AG04450 (cell line): ENCODE data around the gene MUC6. TPM values are rescaled to one million over a fixed set of nuclear protein-coding genes. Genes with fewer than 3 reads are reported as not detected.
"Not testable (repeated sequence)": the region's sequence is repeated elsewhere in the genome, so short reads cannot be mapped to it uniquely, and the experiment has no call there.

Experiments used
- CTCF ChIA-PET: fragments of 300-600, 350-600 bp; formaldehyde crosslinking; extraction: SDS; loops from one replicate; lab custom pipeline; 2022; ENCODE audit warnings: antibody characterized with exemption, inconsistent platforms; lab: Charles Lee
- POLR2A ChIA-PET: fragments of 350-600 bp; formaldehyde crosslinking; extraction: SDS; loops from one replicate; lab custom pipeline; 2021; ENCODE audit warnings: antibody characterized with exemption, inconsistent platforms; lab: Yijun Ruan, JAX
- DNase-seq: peaks from one replicate; pipeline ENCODE4 v3.0.0-alpha.2; 2011; ENCODE audit warnings: low read depth, low spot score
- H3K27ac ChIP-seq: one replicate; pipeline ENCODE4 v1.5.1; 2012; ENCODE audit warnings: low read depth, low read length, control low read depth
- H3K27me3 ChIP-seq: one replicate; pipeline ENCODE4 v1.6.0; 2012; ENCODE audit warnings: low read length; ENCODE audit not compliant: control insufficient read depth, insufficient read depth
- H3K4me3 ChIP-seq: 2 replicates; pipeline ENCODE4 v1.5.1; 2011; ENCODE audit warnings: mild to moderate bottlenecking, low read depth, low read length, control low read depth
- H3K9me3 ChIP-seq: 2 replicates; pipeline ENCODE4 v1.5.1; 2012; ENCODE audit warnings: low read length; ENCODE audit not compliant: control insufficient read depth, insufficient read depth
- CTCF ChIP-seq: IDR thresholded peaks from 2 replicates; pipeline ENCODE4 v1.5.1; 2011; ENCODE audit warnings: low read depth, low read length, control low read depth, inconsistent platforms
- polyA plus RNA-seq: library from polyadenylated mRNA; depleted of rRNA; stranded (reverse); fragments of >200 nt; gene quantifications from 2 replicates; pipeline ENCODE4 v1.2.3, GENCODE V29; 2011

The MUC6 gene
- polyA plus RNA-seq, 1 experiment: not detected

GRCh38 chr11:977830-978720 lies 58.4 kb downstream of the MUC6 start:
- CTCF ChIA-PET: no interaction called here
- Histone ChIP-seq H3K4me3 (no peak overlapping the region), H3K9me3 (no peaks in the 10 kb centered on the region; the same call in 1 of the 2 replicates), H3K27me3 (no peaks in the 10 kb centered on the region), H3K27ac (no peak overlapping the region)
- no peak for DNase-seq
- POLR2A ChIA-PET: interaction anchor here (0.6 kb wide), 1 partner anchor 68 kb away, joined by 3 read pairs; no protein-coding TSS in a partner anchor
- TF ChIP-seq CTCF: no peak

GRCh38 chr11:976431-977160 lies 59.9 kb downstream of the MUC6 start:
- ChIA-PET POLR2A (no interaction called here), CTCF (interaction anchor here (1.2 kb wide), 1 partner anchor 128 kb away, joined by 3 read pairs; no protein-coding TSS in a partner anchor)
- H3K9me3 ChIP-seq: no peaks in the 10 kb centered on the region; the same call in 1 of the 2 replicates
- TF ChIP-seq CTCF: no peak
- no peak overlapping the region for H3K4me3 ChIP-seq
- DNase-seq: no peak
- H3K27me3 ChIP-seq: no peaks in the 10 kb centered on the region
- no peak overlapping the region for H3K27ac ChIP-seq

- DNase-seq: peak; percentile 4
- Histone ChIP-seq H3K27me3 (no peaks in the 10 kb centered on the region), H3K4me3 (no peak overlapping the region), H3K27ac (no peak overlapping the region), H3K9me3 (no peaks in the 10 kb centered on the region; the same call in 1 of the 2 replicates)
- POLR2A ChIA-PET: interaction anchor here (1.0 kb wide), 1 partner anchor 133 kb away, joined by 3 read pairs; the partner anchor contains the start of gene TSPAN4
- TF ChIP-seq CTCF: peak; percentile 46
- CTCF ChIA-PET: interaction anchor here (1.2 kb wide), 1 partner anchor 127 kb away, joined by 3 read pairs; no protein-coding TSS in a partner anchor
These were observed 60.7 kb downstream of the MUC6 start for GRCh38 chr11:975827-976226.

GRCh38 chr11:975376-975775 lies 61.1 kb downstream of the MUC6 start:
- ChIA-PET POLR2A (interaction anchor here (1.0 kb wide), 1 partner anchor 132 kb away, joined by 3 read pairs; the partner anchor contains the start of gene TSPAN4), CTCF (interaction anchor here (1.2 kb wide), 1 partner anchor 127 kb away, joined by 3 read pairs; no protein-coding TSS in a partner anchor)
- H3K27me3 ChIP-seq, H3K27ac ChIP-seq, DNase-seq, H3K9me3 ChIP-seq, H3K4me3 ChIP-seq: not testable (repeated sequence)

- no peak overlapping the region for H3K27ac ChIP-seq
- H3K4me3 ChIP-seq: no peak overlapping the region
- ChIA-PET POLR2A (no interaction called here), CTCF (no interaction called here)
- TF ChIP-seq CTCF: no peak
- no peak for DNase-seq
- no peaks in the 10 kb centered on the region for H3K27me3 ChIP-seq
- no peaks in the 10 kb centered on the region; the same call in 1 of the 2 replicates for H3K9me3 ChIP-seq
These were observed 63.3 kb downstream of the MUC6 start for GRCh38 chr11:973237-973636.
